Loucy (cell line): ENCODE measurements around the gene C3orf20.

ENCODE experiments used
- EZH2phosphoT487 ChIP-seq: fragments of 200-600 bp; IDR thresholded peaks from 2 replicates; pipeline ENCODE4 v1.6.1; 2018; ENCODE audit warnings: antibody characterized with exemption, mild to moderate bottlenecking, moderate library complexity, borderline replicate concordance
- TF ChIP-seq, protein P1 (sequence below): fragments of 200-600 bp; sonication (generic); conservative IDR thresholded peaks from 2 replicates; pipeline ENCODE4 v1.5.1; 2014; ENCODE audit warnings: mild to moderate bottlenecking, antibody characterized with exemption, low read length

DNA sequence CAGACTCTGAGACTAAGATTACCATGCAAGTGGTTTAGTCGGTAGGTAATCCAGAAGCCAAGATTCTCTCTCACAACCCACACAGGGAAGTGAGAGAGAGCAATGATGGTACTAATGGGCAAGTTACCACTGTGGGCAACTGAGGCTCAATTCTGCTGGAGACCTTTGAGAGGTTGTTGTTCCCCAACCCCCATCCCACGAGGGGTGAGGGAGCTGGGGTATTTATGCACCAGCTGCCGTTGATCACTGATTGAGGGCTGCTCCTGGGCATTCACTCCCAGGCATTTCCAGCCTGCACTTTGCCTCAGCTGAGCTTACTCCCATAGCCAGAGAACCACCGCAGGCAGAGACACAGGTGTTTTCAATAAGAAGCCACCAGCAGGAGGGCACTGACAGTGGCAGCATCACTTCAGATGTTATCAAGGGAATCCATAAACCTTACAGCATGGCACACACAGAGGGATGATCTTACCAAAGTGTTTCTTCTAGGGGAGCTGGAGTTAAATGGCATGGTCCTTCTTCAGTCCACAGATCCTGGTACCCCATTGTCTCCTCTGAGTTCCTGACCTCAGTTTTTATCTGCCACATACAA is 38.3 kb upstream of the C3orf20 start:
- TF ChIP-seq, protein P1, sequence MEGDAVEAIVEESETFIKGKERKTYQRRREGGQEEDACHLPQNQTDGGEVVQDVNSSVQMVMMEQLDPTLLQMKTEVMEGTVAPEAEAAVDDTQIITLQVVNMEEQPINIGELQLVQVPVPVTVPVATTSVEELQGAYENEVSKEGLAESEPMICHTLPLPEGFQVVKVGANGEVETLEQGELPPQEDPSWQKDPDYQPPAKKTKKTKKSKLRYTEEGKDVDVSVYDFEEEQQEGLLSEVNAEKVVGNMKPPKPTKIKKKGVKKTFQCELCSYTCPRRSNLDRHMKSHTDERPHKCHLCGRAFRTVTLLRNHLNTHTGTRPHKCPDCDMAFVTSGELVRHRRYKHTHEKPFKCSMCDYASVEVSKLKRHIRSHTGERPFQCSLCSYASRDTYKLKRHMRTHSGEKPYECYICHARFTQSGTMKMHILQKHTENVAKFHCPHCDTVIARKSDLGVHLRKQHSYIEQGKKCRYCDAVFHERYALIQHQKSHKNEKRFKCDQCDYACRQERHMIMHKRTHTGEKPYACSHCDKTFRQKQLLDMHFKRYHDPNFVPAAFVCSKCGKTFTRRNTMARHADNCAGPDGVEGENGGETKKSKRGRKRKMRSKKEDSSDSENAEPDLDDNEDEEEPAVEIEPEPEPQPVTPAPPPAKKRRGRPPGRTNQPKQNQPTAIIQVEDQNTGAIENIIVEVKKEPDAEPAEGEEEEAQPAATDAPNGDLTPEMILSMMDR, result no peak
- no peak for TF ChIP-seq EZH2phosphoT487
